Suprapubic skin (tissue), 3 donors: Measurements from ENCODE around the gene ANKRD31.

Source experiments
- POLR2AphosphoS5 ChIP-seq, 3 donors: sonication (generic); formaldehyde crosslinking; IDR thresholded peaks; one replicate each; pipeline ENCODE4 v1.6.1; 2017; ENCODE audit warnings: antibody characterized with exemption in 3 of 3
- TF ChIP-seq, protein P1 (sequence below), 2 donors: fragments of 200-600 bp in 1 of 2; fragments of 450-650 bp in 1 of 2; sonication (generic) in 1 of 2; IDR thresholded peaks; one replicate each; pipeline ENCODE4 v1.5.1; 2016 to 2019; ENCODE audit warnings: antibody characterized with exemption in 2 of 2, mild to moderate bottlenecking in 1 of 2, moderate library complexity in 1 of 2

- TF ChIP-seq, protein P1, sequence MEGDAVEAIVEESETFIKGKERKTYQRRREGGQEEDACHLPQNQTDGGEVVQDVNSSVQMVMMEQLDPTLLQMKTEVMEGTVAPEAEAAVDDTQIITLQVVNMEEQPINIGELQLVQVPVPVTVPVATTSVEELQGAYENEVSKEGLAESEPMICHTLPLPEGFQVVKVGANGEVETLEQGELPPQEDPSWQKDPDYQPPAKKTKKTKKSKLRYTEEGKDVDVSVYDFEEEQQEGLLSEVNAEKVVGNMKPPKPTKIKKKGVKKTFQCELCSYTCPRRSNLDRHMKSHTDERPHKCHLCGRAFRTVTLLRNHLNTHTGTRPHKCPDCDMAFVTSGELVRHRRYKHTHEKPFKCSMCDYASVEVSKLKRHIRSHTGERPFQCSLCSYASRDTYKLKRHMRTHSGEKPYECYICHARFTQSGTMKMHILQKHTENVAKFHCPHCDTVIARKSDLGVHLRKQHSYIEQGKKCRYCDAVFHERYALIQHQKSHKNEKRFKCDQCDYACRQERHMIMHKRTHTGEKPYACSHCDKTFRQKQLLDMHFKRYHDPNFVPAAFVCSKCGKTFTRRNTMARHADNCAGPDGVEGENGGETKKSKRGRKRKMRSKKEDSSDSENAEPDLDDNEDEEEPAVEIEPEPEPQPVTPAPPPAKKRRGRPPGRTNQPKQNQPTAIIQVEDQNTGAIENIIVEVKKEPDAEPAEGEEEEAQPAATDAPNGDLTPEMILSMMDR (IDR thresholded peaks at IDR 0.05): no peak
- TF ChIP-seq POLR2AphosphoS5 (IDR thresholded peaks at IDR 0.05): no peak
Measured at GRCh38 chr5:75057561-75057960, 179.1 kb downstream of the ANKRD31 start.
